Neutrophil (primary cell): ENCODE measurements around the gene ATXN1.

Source experiments
- H3K27ac ChIP-seq: fragments of 200-600 bp; sonication (generic); 2 replicates; pipeline ENCODE4 v1.5.1; 2016; ENCODE audit warnings: mild to moderate bottlenecking, moderate library complexity
- H3K27me3 ChIP-seq: fragments of 200-600 bp; sonication (generic); 2 replicates; pipeline ENCODE4 v1.6.0; 2016; ENCODE audit warnings: mild to moderate bottlenecking
- H3K36me3 ChIP-seq: fragments of 200-600 bp; sonication (generic); 2 replicates; pipeline ENCODE4 v1.5.1; 2017
- H3K4me1 ChIP-seq, 2 experiments: fragments of 200-600 bp in 1 of 2; sonication (generic) in 1 of 2; 1 replicate in 1 of 2; 2 replicates in 1 of 2; pipeline versions ENCODE4 v1.5.1 to v1.6.1; 2013 to 2016; ENCODE audit warnings: low read depth in 1 of 2, low read length in 1 of 2, mild to moderate bottlenecking in 1 of 2, moderate library complexity in 1 of 2; ENCODE audit not compliant: control insufficient read depth in 1 of 2, insufficient read depth in 1 of 2
- H3K4me3 ChIP-seq, 2 experiments: fragments of 200-600 bp in 1 of 2; sonication (generic) in 1 of 2; 1 replicate in 1 of 2; 2 replicates in 1 of 2; pipeline ENCODE4 v1.5.1; 2013 to 2016; ENCODE audit warnings: low read depth in 1 of 2, low read length in 1 of 2, mild to moderate bottlenecking in 1 of 2, moderate library complexity in 1 of 2
- H3K9me3 ChIP-seq: fragments of 200-600 bp; sonication (generic); 2 replicates; pipeline ENCODE4 v1.5.1; 2016
- CTCF ChIP-seq: fragments of 200-600 bp; sonication (generic); IDR thresholded peaks from 2 replicates; pipeline ENCODE4 v1.5.1; 2016; ENCODE audit warnings: antibody characterized with exemption

ATXN1 gene

DNA sequence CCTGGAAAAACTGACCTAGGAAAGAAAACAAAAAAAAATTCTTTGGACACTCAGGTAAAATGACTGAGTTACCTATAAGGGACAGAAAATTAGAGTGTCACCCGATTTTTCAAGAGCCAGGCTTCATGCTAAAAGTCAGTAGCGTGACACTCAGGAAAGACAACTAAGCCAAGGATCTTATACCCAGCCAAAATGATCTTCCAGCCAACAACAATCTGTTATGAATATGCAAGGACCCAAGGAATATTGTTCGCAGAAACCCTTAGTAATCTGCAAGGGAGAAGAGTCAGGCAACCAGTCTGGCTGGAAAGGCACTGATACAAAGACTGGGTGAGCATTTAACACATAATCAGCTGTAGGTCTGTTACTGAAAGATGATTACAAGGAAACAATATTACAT is 319.2 kb downstream of the ATXN1 start:
- H3K27ac ChIP-seq, result no peak overlapping the region
- H3K36me3 ChIP-seq, result no peaks in the 10 kb centered on the region
- H3K4me3 ChIP-seq, result no peak overlapping the region
- TF ChIP-seq CTCF, result no peak
- no peaks in the 10 kb centered on the region for H3K4me1 ChIP-seq
- no peaks in the 10 kb centered on the region for H3K9me3 ChIP-seq
- no peaks in the 10 kb centered on the region for H3K27me3 ChIP-seq

DNA sequence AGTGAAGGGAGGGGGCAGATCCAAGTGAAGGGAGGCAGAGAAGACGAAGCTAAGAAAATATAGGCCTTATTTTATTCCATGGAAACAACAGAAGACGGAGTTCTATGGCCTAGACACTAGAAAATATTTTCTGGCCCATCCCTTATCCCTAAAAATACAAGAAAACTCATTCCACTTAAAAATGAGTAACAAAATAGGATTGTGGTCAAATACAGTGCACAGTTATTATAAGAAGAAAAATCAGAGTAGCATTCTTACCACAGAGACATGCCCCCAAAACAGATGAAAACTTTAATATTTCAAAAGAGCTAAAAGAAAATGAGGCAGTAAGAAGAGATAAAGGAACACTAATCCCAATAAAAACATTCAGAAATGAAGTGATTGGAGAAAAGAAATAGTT is 320.0 kb downstream of the ATXN1 start:
- Histone ChIP-seq H3K36me3 (no peaks in the 10 kb centered on the region), H3K27ac (no peak overlapping the region), H3K4me1 (no peaks in the 10 kb centered on the region), H3K4me3 (no peak overlapping the region), H3K9me3 (no peaks in the 10 kb centered on the region), H3K27me3 (no peaks in the 10 kb centered on the region)
- TF ChIP-seq CTCF, result no peak

GRCh38 chr6:16440636-16441212 is 320.5 kb downstream of the ATXN1 start:
- Histone ChIP-seq H3K9me3 (no peaks in the 10 kb centered on the region), H3K4me1 (peaks cover 0 to 5% of the 10 kb centered on the region in 2 experiments), H3K36me3 (no peaks in the 10 kb centered on the region), H3K27me3 (no peaks in the 10 kb centered on the region), H3K27ac (no peak overlapping the region), H3K4me3 (no peak overlapping the region)
- no peak for TF ChIP-seq CTCF

- H3K9me3 ChIP-seq, result no peaks in the 10 kb centered on the region
Measured at GRCh38 chr6:16438718-16439591, 322.3 kb downstream of the ATXN1 start.

GRCh38 chr6:16437984-16438383 is 323.3 kb downstream of the ATXN1 start:
- H3K27me3 ChIP-seq, result no peaks in the 10 kb centered on the region
- H3K4me1 ChIP-seq, result peaks cover 9 to 17% of the 10 kb centered on the region in 2 experiments
- H3K27ac ChIP-seq, result no peak overlapping the region
- H3K9me3 ChIP-seq, result no peaks in the 10 kb centered on the region
- H3K36me3 ChIP-seq, result no peaks in the 10 kb centered on the region
- no peak overlapping the region for H3K4me3 ChIP-seq
- TF ChIP-seq CTCF, result no peak

More at GRCh38 chr6:16438718-16439591, 322.3 kb downstream of the ATXN1 start:
- H3K27ac ChIP-seq, result no peak overlapping the region
- peaks cover 9 to 17% of the 10 kb centered on the region in 2 experiments for H3K4me1 ChIP-seq
- no peak for TF ChIP-seq CTCF
- H3K27me3 ChIP-seq, result no peaks in the 10 kb centered on the region
- H3K36me3 ChIP-seq, result no peaks in the 10 kb centered on the region
- no peak overlapping the region for H3K4me3 ChIP-seq
